Stimulated activated CD4-positive, alpha-beta T cell treated with anti-CD3 and anti-CD28 coated beads, Interleukin-12 subunit alpha, Interleukin-12 subunit beta, amount 100 ng/mL, for 24 hours (primary cell): Measurements from ENCODE around the gene GALR2.

ENCODE experiments used
- DNase-seq, 2 experiments: peaks; one replicate each; pipeline ENCODE4 v3.0.0-alpha.2; 2020; ENCODE audit warnings: low read depth in 2 of 2

Gene GALR2

DNA sequence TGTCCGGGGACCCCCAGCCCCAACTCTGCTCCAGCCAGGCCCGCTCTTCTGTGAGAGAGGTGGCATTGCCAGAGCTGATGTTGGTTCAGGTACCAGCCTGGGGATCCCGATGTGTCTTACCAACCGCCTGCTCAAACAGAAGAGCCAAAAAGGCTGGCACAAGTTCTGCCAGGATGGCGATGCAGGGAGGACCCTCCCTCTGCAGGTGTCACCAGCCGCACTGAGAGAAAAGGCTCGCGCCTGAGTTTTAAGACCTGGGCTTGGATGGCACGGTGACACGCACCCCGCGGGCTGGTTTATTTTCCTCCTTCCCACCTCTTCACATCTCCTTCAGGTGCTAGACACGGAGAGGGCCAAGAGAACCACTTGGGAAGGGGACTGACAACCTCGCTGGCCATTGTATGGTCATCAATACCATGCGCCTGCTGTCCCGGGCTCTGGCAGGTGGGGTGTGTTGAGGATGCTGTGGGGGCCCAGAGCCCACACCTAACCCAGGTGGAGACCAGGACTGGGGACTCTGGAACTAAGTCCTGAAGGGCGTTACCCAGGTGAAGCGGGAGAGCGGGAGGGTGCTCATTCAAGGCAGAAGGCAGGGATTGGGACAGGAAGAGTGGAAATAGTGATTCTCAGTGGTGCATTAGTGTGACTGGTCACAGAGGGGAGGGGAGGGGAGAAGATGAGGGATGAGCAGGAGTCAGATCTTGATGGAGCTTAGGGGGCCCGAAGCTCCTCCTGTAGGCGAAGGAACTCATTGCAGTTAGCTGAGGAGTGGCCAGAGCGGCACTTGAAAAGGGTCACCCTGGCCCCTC lies 50.2 kb downstream of the GALR2 start:
- DNase-seq = no peak

DNA sequence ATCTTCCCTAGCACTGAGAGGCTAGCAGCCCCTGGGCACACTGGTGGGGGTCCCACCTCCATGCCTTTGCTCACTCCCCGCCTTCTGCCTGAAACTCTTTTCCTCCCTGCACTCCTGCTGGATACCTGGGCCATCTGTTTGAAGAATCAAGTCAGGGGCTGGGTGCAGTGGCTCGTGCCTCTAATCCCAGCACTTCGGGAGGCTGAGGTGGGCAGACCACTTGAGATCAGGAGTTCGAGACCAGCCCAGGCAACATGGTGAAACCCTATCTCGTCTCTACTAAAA lies 50.8 kb downstream of the GALR2 start:
- no peak for DNase-seq

DNA sequence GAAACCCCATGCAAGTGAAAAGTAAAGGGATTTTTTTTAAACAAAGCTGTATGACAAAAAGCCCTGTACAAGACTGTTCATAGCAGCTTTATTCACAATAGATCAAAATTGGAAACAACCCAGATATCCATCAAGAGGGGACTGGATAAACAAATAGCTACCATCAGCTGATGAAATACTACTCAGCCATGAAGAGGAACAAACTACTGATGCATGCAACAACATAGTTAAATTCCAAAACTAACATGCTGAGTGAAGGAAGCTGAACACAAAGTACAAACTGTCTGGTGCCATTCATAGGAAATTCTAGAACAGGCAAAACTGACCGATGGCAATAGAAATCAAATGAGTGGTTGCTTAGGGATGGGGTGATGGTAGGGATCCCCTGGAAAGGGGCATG lies 51.3 kb downstream of the GALR2 start:
- no peak for DNase-seq
